Activated T-cell treated with anti-CD3 and anti-CD28 coated beads, Interleukin-2, amount 50 U/mL, for 1 hour (primary cell): ENCODE measurements around the gene ARFGEF3.

Experiments
- DNase-seq: peaks from one replicate; pipeline ENCODE4 v3.0.0-alpha.2; 2020

ARFGEF3 gene

DNA sequence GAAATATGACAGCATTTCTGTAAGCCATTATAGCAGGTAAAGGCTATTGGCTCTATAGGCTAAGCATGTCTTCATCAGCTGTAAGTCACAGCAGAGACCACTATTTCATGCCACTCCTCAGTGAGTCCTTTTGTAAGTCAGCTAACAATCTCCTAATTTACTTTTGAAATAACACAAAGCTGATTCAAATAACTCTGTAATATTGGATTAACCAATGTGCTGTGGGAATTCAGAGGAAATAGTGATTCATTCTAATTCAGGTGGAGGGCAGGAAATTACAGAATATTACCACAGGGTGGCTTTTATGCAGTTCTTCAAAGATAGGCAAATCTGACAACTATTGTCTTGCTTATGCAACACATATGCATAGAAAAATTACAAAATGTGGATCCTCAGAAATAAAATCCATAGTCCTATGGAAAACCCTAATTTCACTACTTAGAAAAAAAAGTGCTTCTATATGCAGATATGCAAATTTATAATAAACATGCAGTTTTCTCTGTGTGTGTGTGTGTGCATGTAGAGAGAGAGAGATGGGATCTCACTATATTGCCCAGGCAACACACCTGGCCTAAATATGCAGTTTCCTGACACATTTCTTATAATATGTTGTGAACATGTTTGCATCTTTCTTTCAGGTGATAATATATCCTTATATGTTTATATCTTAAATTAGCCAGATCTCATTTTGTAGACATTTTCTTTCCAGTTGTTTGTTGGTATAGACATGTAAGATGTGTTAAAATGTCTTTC, 211.1 kb downstream of the ARFGEF3 start:
- DNase-seq, result no peak

DNA sequence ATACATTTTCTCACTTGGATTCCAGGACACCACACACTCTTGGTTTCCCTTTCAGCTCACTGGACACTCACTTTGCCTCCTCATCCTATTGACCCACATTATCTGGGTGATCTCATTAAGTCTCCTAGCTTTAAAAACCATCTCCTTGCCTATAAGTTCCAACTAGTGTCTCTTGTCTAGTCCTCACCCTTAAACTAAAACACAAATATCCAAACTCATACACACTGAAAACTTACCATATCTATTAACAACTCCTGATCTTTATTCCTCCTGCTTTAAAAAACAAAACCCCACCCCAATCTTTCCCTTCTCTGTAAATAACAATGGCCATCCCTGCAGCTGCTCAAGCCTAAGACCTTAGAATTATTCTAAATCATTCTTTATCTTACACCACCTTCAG, 212.5 kb downstream of the ARFGEF3 start:
- no peak for DNase-seq

DNA sequence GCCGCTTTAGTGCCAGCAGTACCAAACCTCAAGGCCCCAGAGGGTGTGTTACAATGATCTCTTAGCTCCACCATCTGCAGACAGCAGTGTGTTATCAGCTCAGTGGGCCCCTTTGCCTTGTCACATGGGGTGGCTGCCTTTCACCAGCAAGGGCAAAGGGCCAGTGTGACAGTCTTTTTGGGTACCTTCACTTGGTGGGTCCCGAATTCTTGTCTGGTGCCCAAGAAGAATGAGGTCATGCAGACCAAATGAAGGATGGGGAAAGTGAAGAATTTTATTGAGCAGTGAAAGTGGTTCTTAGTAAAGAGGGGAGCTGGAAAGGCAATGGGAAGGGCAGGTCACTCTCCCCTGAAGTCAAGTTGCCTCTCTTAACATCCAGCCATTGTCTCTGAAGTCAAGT, 213.1 kb downstream of the ARFGEF3 start:
- DNase-seq, result no peak

DNA sequence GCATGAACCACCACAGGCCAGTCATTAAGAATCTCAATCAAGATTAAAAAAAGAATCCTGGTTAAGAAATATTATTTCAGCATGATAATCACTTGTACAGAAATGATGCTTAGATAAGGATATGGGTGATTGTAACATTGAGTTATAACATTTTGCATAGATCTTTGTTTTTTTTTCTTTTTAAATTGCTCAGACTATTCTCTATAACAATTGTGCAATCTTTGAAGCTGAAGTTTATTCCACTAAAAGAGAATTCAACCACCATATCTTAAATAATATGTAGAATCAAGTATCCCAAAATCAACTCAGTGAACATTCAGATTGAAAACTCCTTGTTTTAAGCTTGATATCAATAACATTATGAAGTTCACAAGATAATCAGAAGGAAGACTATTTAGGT, 215.3 kb downstream of the ARFGEF3 start:
- DNase-seq, result no peak

DNA sequence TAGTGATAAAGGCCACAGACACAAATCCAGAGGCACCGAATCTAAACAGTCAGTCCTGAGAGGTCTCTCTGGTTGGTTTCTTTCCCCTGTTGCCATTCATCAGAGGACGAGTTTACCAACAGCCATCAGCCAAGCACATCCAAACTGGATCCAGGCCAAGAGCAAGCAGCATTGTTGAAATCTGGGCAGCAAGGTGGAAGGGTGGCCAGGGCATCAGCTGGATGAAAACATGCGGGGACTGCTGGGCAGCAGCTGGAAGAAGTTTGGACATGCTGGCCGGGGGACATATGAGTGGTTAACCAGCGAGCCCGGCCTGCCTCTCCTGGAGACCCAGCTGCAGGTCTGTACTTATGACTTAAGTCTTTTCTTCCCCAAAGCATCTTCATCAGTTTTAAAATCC, 216.1 kb downstream of the ARFGEF3 start, which contains the start of gene SMIM28:
Gene SMIM28, plus strand, starts transcription at position 62 of the 400 bp plus-strand sequence. Its CDS starts 168 bp downstream, at position 230.
- no peak for DNase-seq

DNA sequence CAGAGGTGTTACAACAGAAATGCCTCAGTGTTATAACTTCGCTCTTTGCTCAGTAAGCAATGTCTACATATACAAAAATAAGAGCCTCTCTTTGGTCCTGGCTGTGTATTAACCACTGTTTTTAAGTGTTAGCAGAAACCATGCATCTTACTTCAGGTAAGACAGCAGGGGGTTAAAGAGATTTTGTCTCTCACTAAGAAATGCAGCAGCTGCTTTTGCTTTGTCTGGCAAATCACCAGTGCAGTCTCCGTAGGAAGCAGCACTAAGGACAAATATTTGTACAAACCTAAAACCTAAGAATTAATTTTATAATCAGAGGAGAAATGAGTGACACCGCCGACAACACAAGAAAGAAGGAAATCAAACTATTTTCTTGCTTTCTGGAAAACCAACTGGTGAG, 216.7 kb downstream of the ARFGEF3 start:
- DNase-seq, result no peak

DNA sequence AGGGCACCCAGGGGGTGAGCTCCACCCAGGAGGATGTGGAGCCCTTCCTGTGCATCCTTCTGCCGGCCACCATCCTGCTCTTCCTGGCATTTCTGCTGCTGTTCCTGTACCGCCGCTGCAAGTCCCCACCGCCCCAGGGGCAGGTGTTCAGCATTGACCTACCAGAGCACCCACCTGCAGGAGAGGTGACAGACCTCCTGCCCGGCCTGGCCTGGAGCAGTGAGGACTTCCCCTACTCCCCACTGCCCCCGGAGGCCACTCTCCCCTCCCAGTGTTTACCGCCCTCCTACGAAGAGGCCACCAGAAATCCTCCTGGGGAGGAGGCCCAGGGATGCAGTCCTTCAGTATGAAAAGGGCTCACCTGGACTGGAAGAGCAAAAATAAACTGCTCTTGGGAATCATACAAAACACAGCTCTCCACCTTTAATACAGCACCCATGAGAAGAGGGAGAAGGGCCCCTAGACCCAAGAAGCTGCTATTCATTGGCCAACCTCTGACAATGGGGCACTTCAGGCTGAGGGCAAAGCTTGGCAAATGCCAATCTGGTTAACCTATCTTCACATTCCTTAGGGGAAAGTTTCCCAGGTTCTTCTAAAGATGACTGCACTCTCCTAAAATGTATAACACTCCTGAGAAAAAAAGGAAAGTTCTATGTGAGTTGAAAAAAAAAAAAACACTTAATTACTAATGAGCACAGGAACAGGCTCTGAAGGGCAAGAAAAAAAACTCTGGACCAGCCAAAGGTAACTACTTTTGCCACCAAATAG, 220.9 kb downstream of the ARFGEF3 start:
- no peak for DNase-seq

DNA sequence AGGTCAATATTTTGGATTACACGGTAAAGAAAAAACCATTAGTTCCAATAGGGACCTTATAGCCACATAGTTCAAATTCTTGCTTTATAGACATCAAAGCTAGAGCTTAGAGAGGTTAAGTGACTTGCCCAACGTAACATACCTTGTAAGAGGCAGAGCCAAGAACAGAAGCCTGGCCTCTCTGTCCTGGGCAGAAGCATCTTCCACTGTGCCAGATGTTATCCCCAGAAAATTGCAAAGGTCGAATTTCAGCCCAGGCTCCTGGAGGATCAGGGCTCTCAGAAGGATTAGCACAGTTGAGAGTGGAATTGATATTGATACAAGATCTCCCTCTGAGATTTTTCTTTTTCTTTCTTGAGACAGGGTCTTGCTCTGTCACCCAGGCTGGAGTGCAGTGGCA, 222.0 kb downstream of the ARFGEF3 start:
- DNase-seq, result no peak

DNA sequence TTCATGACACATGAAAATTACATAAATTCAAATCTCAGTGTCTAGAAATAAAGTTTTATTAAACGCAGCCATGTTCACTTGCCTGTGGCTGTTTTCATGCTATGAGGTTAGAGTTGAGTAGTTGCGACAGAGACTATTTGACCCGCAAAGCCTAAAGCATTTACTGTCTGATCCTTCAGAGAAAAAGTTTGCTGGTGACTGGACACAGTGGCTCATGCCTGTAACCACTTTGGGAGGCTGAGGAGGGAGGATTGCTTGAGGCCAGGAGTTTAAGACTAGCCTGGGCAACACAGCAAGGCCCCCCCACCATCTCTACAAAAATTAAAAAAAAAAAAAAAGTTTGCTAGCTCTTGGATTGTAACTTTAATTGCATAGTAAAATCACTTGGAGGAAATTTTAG, 225.2 kb downstream of the ARFGEF3 start:
- no peak for DNase-seq

DNA sequence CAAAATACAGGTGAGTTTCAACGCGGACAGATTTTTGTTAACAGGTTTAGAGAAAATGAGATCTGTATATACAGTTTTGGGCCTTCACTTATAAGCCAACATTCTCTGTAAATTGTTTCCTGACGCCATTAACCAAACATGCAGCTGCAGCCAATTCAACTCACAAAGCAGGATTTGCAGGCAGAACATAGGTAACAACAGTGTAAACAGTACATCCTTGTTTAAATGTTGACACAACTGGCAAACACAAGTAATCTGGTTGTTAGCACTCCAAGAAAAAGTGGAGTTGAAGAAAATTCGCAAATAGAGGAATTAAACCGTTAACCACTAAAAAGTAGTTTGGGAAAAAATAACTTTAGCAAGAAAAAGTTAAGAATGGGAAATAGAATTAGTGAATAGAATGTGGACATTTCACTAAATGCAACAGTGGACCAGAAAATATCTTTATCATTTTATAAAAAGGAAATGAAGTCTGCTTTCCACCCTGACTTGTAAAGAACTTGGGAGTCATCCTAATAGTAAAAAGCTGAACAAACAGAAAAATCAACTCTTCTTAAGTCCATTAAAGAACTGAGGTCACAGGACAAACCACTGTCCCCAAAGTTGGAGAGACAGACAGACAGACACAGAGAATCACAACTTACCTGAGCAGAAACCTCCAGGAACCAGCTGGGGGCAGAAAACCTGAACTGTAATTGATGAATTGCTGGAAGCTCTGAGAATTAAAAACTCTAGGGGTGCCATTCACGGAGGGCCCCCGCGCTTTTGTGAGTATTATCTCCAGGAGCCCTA, 226.0 kb downstream of the ARFGEF3 start:
- no peak for DNase-seq

DNA sequence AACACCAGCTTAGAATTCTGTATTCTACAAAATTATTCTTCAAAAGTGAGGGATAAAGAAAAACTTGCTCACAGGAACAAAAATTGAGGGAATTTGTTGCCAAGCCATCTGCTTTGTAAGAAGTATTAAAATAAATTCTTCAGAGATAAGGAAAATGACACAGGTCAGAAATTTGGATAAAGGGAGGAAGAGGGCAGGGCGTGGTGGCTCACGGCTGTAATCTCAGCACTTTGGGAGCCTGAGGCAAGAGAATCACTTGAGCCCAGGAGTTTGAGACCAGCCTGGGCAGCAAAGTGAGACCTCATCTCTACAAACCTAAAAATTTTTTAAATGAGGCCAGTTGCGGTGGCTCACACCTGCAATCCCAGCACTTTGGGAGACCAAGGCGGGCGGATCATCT, 227.8 kb downstream of the ARFGEF3 start:
- no peak for DNase-seq
